Tibial nerve (tissue), 4 donors: ENCODE results near the gene STIM1. TPM values are rescaled to one million over a fixed set of nuclear protein-coding genes. Genes with fewer than 3 reads are reported as not detected.

Source experiments
- DNase-seq, 2 donors: peaks; one replicate each; pipeline ENCODE4 v3.0.0-alpha.2; 2019; ENCODE audit warnings: low spot score in 2 of 2
- H3K27ac ChIP-seq, 4 donors: fragments of 200-600 bp; sonication (generic) in 3 of 4; one replicate each; pipeline ENCODE4 v1.5.1; 2017 to 2019; ENCODE audit warnings: mild to moderate bottlenecking in 1 of 4
- H3K27me3 ChIP-seq, 2 donors: fragments of 200-600 bp; sonication (generic) in 1 of 2; one replicate each; pipeline versions ENCODE4 v1.5.1 to v1.6.0; 2017 to 2019
- H3K36me3 ChIP-seq, 3 donors: fragments of 200-600 bp; sonication (generic); one replicate each; pipeline ENCODE4 v1.5.1; 2018 to 2019
- H3K4me1 ChIP-seq, 4 donors: fragments of 200-600 bp; sonication (generic) in 3 of 4; one replicate each; pipeline ENCODE4 v1.5.1; 2017 to 2019
- H3K4me3 ChIP-seq, 4 donors: fragments of 200-600 bp; sonication (generic) in 3 of 4; one replicate each; pipeline ENCODE4 v1.5.1; 2017 to 2019; ENCODE audit warnings: mild to moderate bottlenecking in 1 of 4, moderate library complexity in 1 of 4
- H3K9me3 ChIP-seq, 4 donors: fragments of 200-600 bp; sonication (generic) in 3 of 4; one replicate each; pipeline ENCODE4 v1.5.1; 2017 to 2019
- EP300 ChIP-seq, 2 donors: sonication (generic); formaldehyde crosslinking; IDR thresholded peaks; one replicate each; pipeline ENCODE4 v1.6.1; 2017; ENCODE audit warnings: antibody characterized with exemption in 2 of 2, mild to moderate bottlenecking in 1 of 2
- POLR2A ChIP-seq, 2 donors: fragments of 450-650 bp; IDR thresholded peaks; one replicate each; pipeline ENCODE4 v1.6.1; 2017; ENCODE audit warnings: antibody characterized with exemption in 2 of 2, mild to moderate bottlenecking in 2 of 2, moderate library complexity in 2 of 2
- WGBS, 2 donors: methylation state at CpG; one replicate each; pipeline ENCODE4 v1.1.5; 2018; 5-methylcytosine and 5-hydroxymethylcytosine counted together
- total RNA-seq, 4 donors: library from RNA; depleted of rRNA; stranded (reverse); fragments of >200 nt; gene quantifications; one replicate each; pipeline ENCODE4 v1.1.0, GENCODE V29; 2016
- TF ChIP-seq, protein P1 (sequence below), 5 experiments: fragments of 200-600 bp in 3 of 5; fragments of 450-650 bp in 2 of 5; sonication (generic) in 3 of 5; IDR thresholded peaks; one replicate each; pipeline ENCODE4 v1.5.1; 2016 to 2019; ENCODE audit warnings: antibody characterized with exemption in 5 of 5, mild to moderate bottlenecking in 3 of 5, moderate library complexity in 2 of 5

The STIM1 gene
- 10 to 100 TPM; 51.3 to 70.1 (median 59.8) TPM for total RNA-seq

DNA sequence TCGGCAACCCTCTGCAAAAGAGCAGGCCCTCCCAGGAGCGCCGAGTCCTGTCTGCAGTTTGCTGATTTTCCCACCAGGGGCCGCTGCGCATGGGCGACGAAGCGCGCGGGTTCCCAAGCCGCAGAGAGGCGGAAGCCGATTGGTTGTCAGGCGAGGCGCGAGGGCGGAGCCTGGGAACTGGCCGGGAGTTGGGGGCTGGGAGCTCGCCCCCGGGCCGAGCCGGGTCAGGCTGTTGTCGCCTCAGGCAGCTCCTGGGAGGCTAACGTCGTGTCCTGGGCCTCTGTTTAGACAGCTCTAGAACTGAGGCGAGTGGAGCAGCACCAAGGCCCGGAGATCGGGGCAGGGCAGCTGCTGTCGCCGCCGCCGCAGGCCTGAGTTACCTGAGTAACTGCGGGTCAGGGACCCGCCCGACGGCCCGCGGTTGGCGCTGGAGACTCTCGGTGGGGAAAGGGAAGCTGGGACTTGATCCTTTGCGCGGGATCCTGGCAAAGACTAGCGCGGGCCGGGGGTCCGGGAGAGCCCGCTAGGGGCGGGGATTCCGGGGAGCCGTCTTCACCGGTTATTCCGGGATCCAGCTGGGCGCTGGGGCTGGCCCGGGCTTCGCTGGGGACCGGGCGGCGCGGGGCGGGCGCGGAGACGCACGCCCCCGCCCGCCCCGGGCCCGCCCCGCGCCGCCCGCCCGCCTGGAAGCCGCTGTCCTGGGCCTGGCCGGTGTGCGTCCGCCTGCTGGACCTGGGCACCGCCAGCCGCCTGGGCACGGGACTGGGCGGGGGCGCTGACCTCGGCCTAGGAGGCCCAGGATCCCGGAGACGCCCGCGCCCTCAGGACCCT is at the start of gene STIM1:
TSS of gene STIM1 (plus strand) at position 688 of the 831 bp plus-strand sequence. CDS start 607 bp downstream, outside the sequence.
- no peaks in the 10 kb centered on the region for H3K27me3 ChIP-seq
- DNase-seq = peak; percentile 91 to 94
- H3K27ac ChIP-seq = peak within 1 kb of the TSS; percentile 84 to 99 (median 96)
- no peaks in the 10 kb centered on the region for H3K36me3 ChIP-seq
- TF ChIP-seq, protein P1, sequence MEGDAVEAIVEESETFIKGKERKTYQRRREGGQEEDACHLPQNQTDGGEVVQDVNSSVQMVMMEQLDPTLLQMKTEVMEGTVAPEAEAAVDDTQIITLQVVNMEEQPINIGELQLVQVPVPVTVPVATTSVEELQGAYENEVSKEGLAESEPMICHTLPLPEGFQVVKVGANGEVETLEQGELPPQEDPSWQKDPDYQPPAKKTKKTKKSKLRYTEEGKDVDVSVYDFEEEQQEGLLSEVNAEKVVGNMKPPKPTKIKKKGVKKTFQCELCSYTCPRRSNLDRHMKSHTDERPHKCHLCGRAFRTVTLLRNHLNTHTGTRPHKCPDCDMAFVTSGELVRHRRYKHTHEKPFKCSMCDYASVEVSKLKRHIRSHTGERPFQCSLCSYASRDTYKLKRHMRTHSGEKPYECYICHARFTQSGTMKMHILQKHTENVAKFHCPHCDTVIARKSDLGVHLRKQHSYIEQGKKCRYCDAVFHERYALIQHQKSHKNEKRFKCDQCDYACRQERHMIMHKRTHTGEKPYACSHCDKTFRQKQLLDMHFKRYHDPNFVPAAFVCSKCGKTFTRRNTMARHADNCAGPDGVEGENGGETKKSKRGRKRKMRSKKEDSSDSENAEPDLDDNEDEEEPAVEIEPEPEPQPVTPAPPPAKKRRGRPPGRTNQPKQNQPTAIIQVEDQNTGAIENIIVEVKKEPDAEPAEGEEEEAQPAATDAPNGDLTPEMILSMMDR (IDR thresholded peaks at IDR 0.05) = peak; percentile 98 to 99 (median 99)
- peak; percentile 74 to 81 for TF ChIP-seq POLR2A (IDR thresholded peaks at IDR 0.05)
- peak; percentile 46 to 85 for TF ChIP-seq EP300 (IDR thresholded peaks at IDR 0.05)
- WGBS, 2 donors = 0% methylated on average over 3 to 12 of the region's 87 CpGs
- peaks cover 0 to 48% (median 42%) of the 10 kb centered on the region in 4 donors for H3K4me1 ChIP-seq
- H3K4me3 ChIP-seq = peak within 1 kb of the TSS; percentile 67 to 100 (median 98)
- H3K9me3 ChIP-seq = no peaks in the 10 kb centered on the region

DNA sequence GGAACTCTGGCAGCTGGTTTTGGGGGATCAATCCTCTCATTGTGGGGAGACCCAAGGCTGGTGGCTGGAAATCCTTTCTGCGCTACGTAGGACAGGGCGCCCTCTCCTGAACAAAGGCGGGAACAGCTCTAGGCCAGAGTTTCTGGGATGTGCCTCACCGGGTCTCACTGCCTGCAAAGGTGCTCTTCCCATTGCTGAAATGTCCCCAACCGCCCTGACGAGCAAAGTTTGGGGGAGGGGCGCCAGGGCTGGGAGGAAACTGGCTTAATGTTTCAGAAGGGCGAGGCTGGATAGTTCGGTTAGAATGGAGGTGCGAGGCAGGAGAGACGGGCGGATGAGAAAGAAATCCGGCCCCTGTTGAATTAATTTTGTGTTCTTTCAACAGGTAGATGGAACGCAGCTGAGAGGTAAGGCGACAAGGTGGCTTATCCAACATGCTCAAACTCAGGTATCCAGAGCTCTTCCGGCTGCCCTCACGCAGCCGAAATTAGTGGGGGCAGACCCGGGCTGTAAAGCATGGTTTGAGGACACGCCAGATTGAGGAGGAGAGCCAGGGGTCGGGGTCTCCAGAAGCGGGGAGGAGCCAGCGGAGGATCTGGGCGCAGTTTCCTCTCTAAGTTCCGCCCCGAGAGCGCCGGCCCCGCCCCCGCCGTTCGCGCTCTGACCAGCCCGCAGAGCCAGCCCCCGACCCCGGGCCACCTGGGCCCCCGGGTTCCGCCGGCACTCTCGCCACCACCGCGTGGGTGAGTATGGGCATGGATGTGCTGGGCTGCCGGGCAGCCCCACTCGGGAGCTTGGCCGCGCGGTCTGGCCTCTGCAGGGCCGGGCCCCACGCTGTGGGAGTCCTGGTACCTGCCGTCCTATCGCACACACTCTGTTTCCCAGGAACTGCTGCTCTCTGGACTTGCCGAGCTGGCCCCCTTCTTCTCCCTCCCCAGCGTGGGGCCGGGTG is 47.3 kb upstream of the STIM1 start, which contains the start of gene PGAP2:
TSS of gene PGAP2 (plus strand) at position 652 of the 952 bp plus-strand sequence. CDS start 2,700 bp downstream, outside the sequence.
- Histone ChIP-seq H3K27ac (peak within 1 kb of the TSS in 3 of 4 donors; percentile 3 to 80 (median 73)), H3K36me3 (peaks cover 0 to 19% (median 0%) of the 10 kb centered on the region in 3 donors)
- DNase-seq = peak; percentile 39 to 44

DNA sequence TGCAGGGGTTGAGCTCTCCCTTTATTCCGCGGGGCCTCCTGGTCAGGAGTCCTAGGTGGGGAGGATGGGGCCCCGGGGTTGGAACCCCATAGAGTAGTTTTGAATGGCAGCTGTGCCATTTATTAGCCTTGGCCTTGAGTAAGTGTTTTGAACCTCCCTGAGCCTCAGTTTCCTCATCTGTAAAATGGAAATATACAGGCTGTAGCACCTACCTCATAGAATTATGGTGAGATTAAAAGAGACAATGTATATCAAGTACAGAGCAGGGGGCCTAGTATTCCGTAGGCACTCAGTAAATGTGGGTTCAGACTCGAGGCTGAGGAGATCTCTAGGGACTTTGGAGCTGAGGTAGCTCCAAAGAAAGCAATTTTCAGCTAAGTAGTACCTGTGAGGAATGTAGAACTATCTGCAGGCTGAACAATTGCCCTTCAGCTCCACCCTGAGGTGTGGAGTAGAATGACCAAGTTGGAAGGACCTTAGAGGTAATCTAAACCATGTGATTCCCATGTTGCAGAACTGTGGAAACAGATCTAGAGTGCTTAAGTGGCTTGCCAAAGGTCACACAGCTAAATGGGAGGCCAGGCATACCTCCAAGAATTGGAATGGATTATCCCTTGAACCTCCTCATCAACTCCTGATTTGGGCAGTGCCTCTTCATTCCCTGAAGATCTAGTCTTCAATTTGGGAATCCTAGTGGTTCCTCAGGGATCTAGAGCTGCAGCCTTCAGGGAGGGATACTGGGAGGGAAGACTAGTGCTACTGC is 46.4 kb upstream of the STIM1 start:
- WGBS, 2 donors = 31 to 39% methylated on average over 5 of the region's 5 CpGs
- Histone ChIP-seq H3K4me1 (peaks cover 0 to 19% (median 3%) of the 10 kb centered on the region in 4 donors), H3K9me3 (no peaks in the 10 kb centered on the region), H3K36me3 (peaks cover 0 to 19% (median 0%) of the 10 kb centered on the region in 3 donors), H3K27me3 (no peaks in the 10 kb centered on the region), H3K4me3 (peak overlapping the region; percentile 56 to 79 (median 74)), H3K27ac (peak overlapping the region in 3 of 4 donors; percentile 3 to 80 (median 73))
- TF ChIP-seq, protein P1 (IDR thresholded peaks at IDR 0.05) = peak in 1 of 5 experiments; percentile 29
- no peak for TF ChIP-seq POLR2A (IDR thresholded peaks at IDR 0.05)
- DNase-seq = no peak

More for the DNA sequence above, 47.3 kb upstream of the STIM1 start, which contains the start of gene PGAP2:
- Histone ChIP-seq H3K9me3 (no peaks in the 10 kb centered on the region), H3K4me3 (peak within 1 kb of the TSS; percentile 56 to 79 (median 74)), H3K27me3 (no peaks in the 10 kb centered on the region), H3K4me1 (peaks cover 0 to 19% (median 3%) of the 10 kb centered on the region in 4 donors)
- WGBS, 2 donors = 2 to 3% methylated on average over 30 to 41 of the region's 55 CpGs
- no peak for TF ChIP-seq POLR2A (IDR thresholded peaks at IDR 0.05)
- TF ChIP-seq, protein P1 (IDR thresholded peaks at IDR 0.05) = peak; percentile 50 to 71 (median 69)
- no peak for TF ChIP-seq EP300 (IDR thresholded peaks at IDR 0.05)

DNA sequence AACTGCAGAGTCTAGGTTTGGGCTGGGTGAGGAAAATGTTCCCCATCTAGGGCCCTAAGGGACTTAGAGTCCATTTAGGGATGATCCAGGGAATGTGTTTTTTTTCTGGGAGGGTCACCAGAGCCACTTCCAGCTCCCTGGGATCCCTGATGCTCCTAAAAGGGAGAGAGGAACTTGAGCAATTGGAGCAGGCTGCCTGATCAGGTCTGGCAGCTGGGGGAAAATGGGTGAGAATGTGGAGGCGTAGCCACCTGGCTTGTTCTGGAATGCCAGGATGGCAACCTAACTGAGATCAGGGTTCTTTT is 45.9 kb upstream of the STIM1 start:
- DNase-seq = no peak
- 100% methylated on average over 1 of the region's 1 CpG for WGBS, 2 donors

More for the DNA sequence above, 45.9 kb upstream of the STIM1 start:
- no peaks in the 10 kb centered on the region for H3K9me3 ChIP-seq
- H3K27ac ChIP-seq = no peak overlapping the region
- H3K27me3 ChIP-seq = no peaks in the 10 kb centered on the region
- peaks cover 0 to 19% (median 0%) of the 10 kb centered on the region in 3 donors for H3K36me3 ChIP-seq
- peaks cover 0 to 19% (median 3%) of the 10 kb centered on the region in 4 donors for H3K4me1 ChIP-seq
- TF ChIP-seq POLR2A (IDR thresholded peaks at IDR 0.05) = no peak
- no peak for TF ChIP-seq EP300 (IDR thresholded peaks at IDR 0.05)
- TF ChIP-seq, protein P1 (IDR thresholded peaks at IDR 0.05) = no peak
- no peak overlapping the region for H3K4me3 ChIP-seq
